Trophoblast cell (in vitro differentiated cells and primary cell): ENCODE data around the gene PRPF6.

Experiments
- DNase-seq, 2 donors: peaks; one replicate each; pipeline ENCODE4 v3.0.0-alpha.2; 2016
- H2AFZ ChIP-seq: 2 replicates; pipeline ENCODE4 v1.6.1; 2013; ENCODE audit warnings: low read length, moderate library complexity, mild to moderate bottlenecking; ENCODE audit not compliant: insufficient read depth, poor library complexity
- H2AK5ac ChIP-seq: 2 replicates; pipeline ENCODE4 v1.6.1; 2013; ENCODE audit warnings: mild to moderate bottlenecking, low read length
- H2BK120ac ChIP-seq: 2 replicates; pipeline ENCODE4 v1.6.1; 2013; ENCODE audit warnings: low read length, mild to moderate bottlenecking, moderate library complexity; ENCODE audit not compliant: insufficient read depth, poor library complexity
- H2BK12ac ChIP-seq: 2 replicates; pipeline ENCODE4 v1.6.1; 2013; ENCODE audit warnings: mild to moderate bottlenecking, low read length, moderate library complexity
- H2BK5ac ChIP-seq: 2 replicates; pipeline ENCODE4 v1.6.1; 2013; ENCODE audit warnings: low read length, low read depth, moderate library complexity, mild to moderate bottlenecking; ENCODE audit not compliant: poor library complexity
- H3K14ac ChIP-seq: 2 replicates; pipeline ENCODE4 v1.6.1; 2013; ENCODE audit warnings: mild to moderate bottlenecking, low read length
- H3K18ac ChIP-seq: 2 replicates; pipeline ENCODE4 v1.6.1; 2013; ENCODE audit warnings: mild to moderate bottlenecking, low read length
- H3K23ac ChIP-seq: 2 replicates; pipeline ENCODE4 v1.6.1; 2013; ENCODE audit warnings: low read length
- H3K27ac ChIP-seq: 2 replicates; pipeline ENCODE4 v1.5.1; 2013; ENCODE audit warnings: low read depth, mild to moderate bottlenecking, inconsistent platforms, low read length, moderate library complexity
- H3K27me3 ChIP-seq: 2 replicates; pipeline ENCODE4 v1.6.1; 2013; ENCODE audit warnings: inconsistent platforms, mild to moderate bottlenecking, low read length, moderate library complexity; ENCODE audit not compliant: insufficient read depth
- H3K36me3 ChIP-seq, 2 experiments: 1 replicate in 1 of 2; 2 replicates in 1 of 2; pipeline ENCODE4 v1.6.1; 2013; ENCODE audit warnings: low read length in 2 of 2, mild to moderate bottlenecking in 2 of 2, moderate library complexity in 1 of 2; ENCODE audit not compliant: insufficient read depth in 2 of 2, control insufficient read depth in 1 of 2
- H3K4ac ChIP-seq: 2 replicates; pipeline ENCODE4 v1.6.1; 2013; ENCODE audit warnings: low read depth, mild to moderate bottlenecking, low read length, moderate library complexity
- H3K4me1 ChIP-seq, 2 experiments: 1 replicate in 1 of 2; 2 replicates in 1 of 2; pipeline ENCODE4 v1.6.1; 2013; ENCODE audit warnings: low read length in 2 of 2, mild to moderate bottlenecking in 2 of 2, moderate library complexity in 1 of 2; ENCODE audit not compliant: insufficient read depth in 2 of 2, control insufficient read depth in 1 of 2
- H3K4me2 ChIP-seq: 2 replicates; pipeline ENCODE4 v1.6.1; 2013; ENCODE audit warnings: inconsistent platforms, mild to moderate bottlenecking, low read length, moderate library complexity
- H3K4me3 ChIP-seq: 2 replicates; pipeline ENCODE4 v1.5.1; 2013; ENCODE audit warnings: mild to moderate bottlenecking, low read depth, low read length, inconsistent platforms
- H3K79me1 ChIP-seq: one replicate; pipeline ENCODE4 v1.6.1; 2013; ENCODE audit warnings: low read length
- H3K79me2 ChIP-seq: 2 replicates; pipeline ENCODE4 v1.6.1; 2013; ENCODE audit warnings: low read length, mild to moderate bottlenecking; ENCODE audit not compliant: control insufficient read depth, insufficient read depth, poor library complexity
- H3K9ac ChIP-seq: 2 replicates; pipeline ENCODE4 v1.6.1; 2013; ENCODE audit warnings: mild to moderate bottlenecking, low read length
- H3K9me3 ChIP-seq: 2 replicates; pipeline ENCODE4 v1.6.1; 2013; ENCODE audit warnings: low read depth, mild to moderate bottlenecking, control low read depth, inconsistent platforms, low read length; ENCODE audit not compliant: insufficient read depth
- H4K12ac ChIP-seq: 2 replicates; pipeline ENCODE4 v1.6.1; 2013; ENCODE audit warnings: low read depth, mild to moderate bottlenecking, low read length, moderate library complexity
- H4K8ac ChIP-seq: 2 replicates; pipeline ENCODE4 v1.6.1; 2013; ENCODE audit warnings: low read depth, mild to moderate bottlenecking, low read length, moderate library complexity
- H4K91ac ChIP-seq: one replicate; pipeline ENCODE4 v1.6.1; 2013; ENCODE audit warnings: low read depth, mild to moderate bottlenecking, low read length, moderate library complexity
- WGBS: extraction: QIAGEN DNeasy Blood & Tissue Kit; methylation state at CpG from one replicate; pipeline ENCODE4 v1.1.7; 2013; ENCODE audit warnings: missing lambda C conversion rate; ENCODE audit not compliant: insufficient read length, insufficient coverage; ENCODE audit errors: extremely low coverage; 5-methylcytosine and 5-hydroxymethylcytosine counted together

PRPF6 gene

DNA sequence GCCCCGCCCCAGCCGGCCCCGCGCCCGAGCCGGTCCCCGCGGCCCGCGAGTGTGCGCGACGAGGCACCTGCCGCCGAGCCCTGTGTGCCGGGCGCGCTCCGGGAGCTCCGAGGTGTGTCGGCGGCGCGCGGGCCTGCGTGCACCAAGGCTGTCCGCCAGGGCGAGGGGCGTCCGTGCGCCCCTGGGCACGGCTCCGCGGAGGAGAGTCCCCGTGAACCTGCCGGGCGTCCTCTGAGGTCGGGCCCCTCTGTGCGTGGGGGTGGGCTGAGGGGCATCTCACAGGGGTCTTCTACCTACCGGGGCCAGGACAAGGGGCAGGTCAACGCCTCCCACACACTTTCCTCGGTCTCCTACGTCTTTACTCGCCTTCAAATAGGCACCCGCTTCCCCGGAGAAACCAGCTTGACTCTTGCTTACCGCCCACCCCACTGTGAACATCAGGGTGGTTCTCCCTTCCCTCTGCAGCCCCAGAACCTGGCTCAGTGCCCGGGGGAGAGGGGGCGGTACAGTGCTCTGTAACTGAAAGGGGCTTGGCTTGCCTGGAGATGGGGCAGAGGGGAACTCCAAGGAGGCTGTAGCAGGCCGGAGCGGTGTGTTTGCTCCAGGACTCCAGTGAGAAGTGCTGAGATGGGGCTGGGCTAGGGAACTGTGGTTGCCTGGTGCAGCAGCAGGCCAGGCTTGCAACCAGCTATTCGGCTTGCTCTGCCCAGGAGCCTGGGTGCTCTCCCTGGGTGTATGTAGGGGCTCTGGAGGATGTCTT, 1.2 kb upstream of the PRPF6 start, which contains the start of gene SAMD10:
SAMD10 (minus strand) TSS at position 86 of the 760 bp plus-strand sequence. CDS start 175 bp downstream, outside the sequence.
- H3K23ac ChIP-seq: no peak within 1 kb of the TSS
- WGBS: no CpG with 5 or more reads among the region's 52 CpGs
- peak within 1 kb of the TSS; percentile 57 for H2BK5ac ChIP-seq
- peak within 1 kb of the TSS; percentile 70 for H2BK120ac ChIP-seq
- H4K12ac ChIP-seq: peak within 1 kb of the TSS; percentile 54
- H3K4me1 ChIP-seq: peaks cover 15 to 22% of the 10 kb centered on the region in 2 experiments
- H2AK5ac ChIP-seq: peak within 1 kb of the TSS; percentile 14
- H3K14ac ChIP-seq: peak within 1 kb of the TSS; percentile 83
- H2AFZ ChIP-seq: peak within 1 kb of the TSS; percentile 80
- peak within 1 kb of the TSS; percentile 71 for H3K4me3 ChIP-seq
- H3K27me3 ChIP-seq: no peaks in the 10 kb centered on the region
- peak within 1 kb of the TSS; percentile 16 for H3K4ac ChIP-seq
- peaks cover 8 to 15% of the 10 kb centered on the region in 2 experiments for H3K36me3 ChIP-seq
- DNase-seq: peak in 1 of 2 donors; percentile 51
- no peak within 1 kb of the TSS for H2BK12ac ChIP-seq
- no peaks in the 10 kb centered on the region for H3K9me3 ChIP-seq
- peaks cover 10% of the 10 kb centered on the region for H3K79me1 ChIP-seq
- peak within 1 kb of the TSS; percentile 95 for H4K8ac ChIP-seq
- H3K9ac ChIP-seq: no peak within 1 kb of the TSS
- H4K91ac ChIP-seq: peak within 1 kb of the TSS; percentile 82
- H3K4me2 ChIP-seq: peak within 1 kb of the TSS; percentile 91
- H3K27ac ChIP-seq: peak within 1 kb of the TSS; percentile 16
- peak within 1 kb of the TSS; percentile 81 for H3K18ac ChIP-seq
- peaks cover 6% of the 10 kb centered on the region for H3K79me2 ChIP-seq

GRCh38 chr20:63980317-63980805, 571 bp upstream of the PRPF6 start:
- Histone ChIP-seq H3K27ac (no peak overlapping the region), H4K91ac (peak overlapping the region; percentile 68), H2AK5ac (peak overlapping the region; percentile 14), H3K27me3 (no peaks in the 10 kb centered on the region), H3K23ac (no peak overlapping the region), H4K12ac (peak overlapping the region; percentile 47), H2BK12ac (no peak overlapping the region), H3K18ac (peak overlapping the region; percentile 8), H3K36me3 (peaks cover 13 to 20% of the 10 kb centered on the region in 2 experiments), H3K4me3 (no peak overlapping the region), H3K4me1 (peaks cover 15 to 22% of the 10 kb centered on the region in 2 experiments), H3K4me2 (peak overlapping the region; percentile 91), H4K8ac (peak overlapping the region; percentile 82), H2BK120ac (peak overlapping the region; percentile 12), H3K9me3 (no peaks in the 10 kb centered on the region), H2AFZ (peak overlapping the region; percentile 30), H3K79me2 (peaks cover 6% of the 10 kb centered on the region), H3K9ac (no peak overlapping the region), H3K79me1 (peaks cover 10% of the 10 kb centered on the region), H2BK5ac (no peak overlapping the region), H3K14ac (peak overlapping the region; percentile 33), H3K4ac (no peak overlapping the region)
- WGBS: no CpG with 5 or more reads among the region's 15 CpGs
- no peak for DNase-seq

DNA sequence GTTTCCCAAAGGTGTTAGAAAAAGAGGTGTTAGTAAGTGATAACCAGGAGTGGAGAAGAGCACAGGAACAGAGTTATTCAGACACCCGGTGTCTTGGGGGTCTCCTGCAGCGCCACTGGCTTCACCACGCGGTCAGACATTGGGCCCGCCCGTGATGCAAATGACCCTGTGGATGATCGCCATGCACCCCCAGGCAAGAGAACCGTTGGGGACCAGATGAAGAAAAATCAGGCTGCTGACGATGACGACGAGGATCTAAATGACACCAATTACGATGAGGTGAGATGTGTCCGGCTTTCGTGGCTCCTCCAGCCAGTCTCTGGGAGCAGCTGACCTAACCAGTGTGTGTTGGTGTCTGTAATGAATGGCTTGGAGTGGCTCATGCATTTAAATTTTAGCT, 2.0 kb downstream of the PRPF6 start:
- no peak for DNase-seq
- no CpG with 5 or more reads among the region's 14 CpGs for WGBS
- no peak overlapping the region for H3K18ac ChIP-seq
- no peak overlapping the region for H3K27ac ChIP-seq
- no peak overlapping the region for H3K4ac ChIP-seq
- H3K23ac ChIP-seq: no peak overlapping the region
- H2AFZ ChIP-seq: no peak overlapping the region
- H3K36me3 ChIP-seq: peaks cover 22 to 32% of the 10 kb centered on the region in 2 experiments
- no peak overlapping the region for H4K8ac ChIP-seq
- peaks cover 6% of the 10 kb centered on the region for H3K79me2 ChIP-seq
- H3K9ac ChIP-seq: no peak overlapping the region
- H2BK5ac ChIP-seq: no peak overlapping the region
- H3K79me1 ChIP-seq: peaks cover 10% of the 10 kb centered on the region
- H3K4me2 ChIP-seq: no peak overlapping the region
- H4K91ac ChIP-seq: no peak overlapping the region
- no peaks in the 10 kb centered on the region for H3K27me3 ChIP-seq
- H3K14ac ChIP-seq: no peak overlapping the region
- H3K4me3 ChIP-seq: no peak overlapping the region
- peaks cover 14 to 18% of the 10 kb centered on the region in 2 experiments for H3K4me1 ChIP-seq
- no peak overlapping the region for H4K12ac ChIP-seq
- no peak overlapping the region for H2BK120ac ChIP-seq
- no peaks in the 10 kb centered on the region for H3K9me3 ChIP-seq
- no peak overlapping the region for H2AK5ac ChIP-seq
- H2BK12ac ChIP-seq: no peak overlapping the region

DNA sequence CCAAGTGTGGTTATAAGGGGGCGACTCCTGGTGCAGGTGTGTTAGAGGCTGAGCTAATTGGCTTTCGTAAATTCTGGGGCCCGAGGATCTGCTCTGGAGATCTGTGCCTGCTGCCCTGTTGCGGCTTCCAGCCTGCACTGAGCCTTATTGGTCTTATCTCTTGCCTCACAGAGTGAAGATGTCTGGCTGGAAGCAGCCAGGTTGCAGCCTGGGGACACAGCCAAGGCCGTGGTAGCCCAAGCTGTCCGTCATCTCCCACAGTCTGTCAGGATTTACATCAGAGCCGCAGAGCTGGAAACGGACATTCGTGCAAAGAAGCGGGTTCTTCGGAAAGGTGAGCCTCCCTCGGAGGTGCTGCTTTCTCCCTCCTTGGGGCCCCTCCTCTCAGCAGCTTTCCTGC, 20.0 kb downstream of the PRPF6 start:
- H4K91ac ChIP-seq: no peak overlapping the region
- H3K36me3 ChIP-seq: peaks cover 63 to 76% of the 10 kb centered on the region in 2 experiments
- H3K4me2 ChIP-seq: no peak overlapping the region
- H3K9me3 ChIP-seq: no peaks in the 10 kb centered on the region
- H3K79me2 ChIP-seq: no peaks in the 10 kb centered on the region
- no CpG with 5 or more reads among the region's 12 CpGs for WGBS
- H2AFZ ChIP-seq: no peak overlapping the region
- H3K27me3 ChIP-seq: no peaks in the 10 kb centered on the region
- H3K4me3 ChIP-seq: no peak overlapping the region
- H4K12ac ChIP-seq: no peak overlapping the region
- no peak overlapping the region for H3K14ac ChIP-seq
- H2BK5ac ChIP-seq: no peak overlapping the region
- H3K18ac ChIP-seq: no peak overlapping the region
- DNase-seq: no peak
- no peak overlapping the region for H2AK5ac ChIP-seq
- no peak overlapping the region for H2BK12ac ChIP-seq
- H3K79me1 ChIP-seq: no peaks in the 10 kb centered on the region
- H3K27ac ChIP-seq: no peak overlapping the region
- H3K23ac ChIP-seq: no peak overlapping the region
- no peak overlapping the region for H4K8ac ChIP-seq
- H3K9ac ChIP-seq: peak overlapping the region; percentile 63
- H2BK120ac ChIP-seq: no peak overlapping the region
- H3K4ac ChIP-seq: no peak overlapping the region
- H3K4me1 ChIP-seq: no peaks in the 10 kb centered on the region
